BJ (cell line): Measurements from ENCODE around the gene SULT1A1. TPM values are rescaled to one million over a fixed set of nuclear protein-coding genes. Genes with fewer than 3 reads are reported as not detected.

ENCODE experiments used
- CTCF ChIA-PET: fragments of 350-600 bp; formaldehyde crosslinking; extraction: SDS; loops from one replicate; lab custom pipeline; 2021; ENCODE audit warnings: antibody characterized with exemption, inconsistent platforms; lab: Yijun Ruan, JAX
- POLR2A ChIA-PET: fragments of 300-600 bp; sonication (Branson Sonifier 250); formaldehyde crosslinking; extraction: SDS; loops from one replicate; lab custom pipeline; 2021; ENCODE audit warnings: antibody characterized with exemption; lab: Charles Lee
- DNase-seq: peaks from one replicate; pipeline ENCODE4 v3.0.0-alpha.2; 2011; ENCODE audit warnings: low read depth
- H3K27me3 ChIP-seq: 2 replicates; pipeline ENCODE4 v1.6.0; 2011; ENCODE audit warnings: low read length; ENCODE audit not compliant: control insufficient read depth, insufficient read depth
- H3K36me3 ChIP-seq: 2 replicates; pipeline ENCODE4 v1.5.1; 2011; ENCODE audit warnings: low read length; ENCODE audit not compliant: control insufficient read depth, insufficient read depth
- H3K4me3 ChIP-seq: 2 replicates; pipeline ENCODE4 v1.5.1; 2011; ENCODE audit warnings: low read depth, mild to moderate bottlenecking, control low read depth, low read length
- CTCF ChIP-seq: IDR thresholded peaks from 2 replicates; pipeline ENCODE4 v1.5.1; 2011; ENCODE audit warnings: low read depth, mild to moderate bottlenecking, control low read depth, inconsistent platforms, low read length, moderate library complexity; ENCODE audit not compliant: insufficient read depth
- polyA plus RNA-seq: library from polyadenylated mRNA; depleted of rRNA; stranded (reverse); fragments of >200 nt; gene quantifications from 2 replicates; pipeline ENCODE4 v1.2.3, GENCODE V29; 2011

SULT1A1 gene
- polyA plus RNA-seq, 1 experiment: 0.12 TPM

GRCh38 chr16:28574925-28575324, 34.9 kb downstream of the SULT1A1 start:
- Histone ChIP-seq H3K36me3 (no peaks in the 10 kb centered on the region), H3K27me3 (no peaks in the 10 kb centered on the region), H3K4me3 (no peak overlapping the region)
- DNase-seq: no peak
- no peak for TF ChIP-seq CTCF
- POLR2A ChIA-PET: no interaction called here
- CTCF ChIA-PET: no interaction called here

GRCh38 chr16:28573738-28574718, 35.8 kb downstream of the SULT1A1 start:
- TF ChIP-seq CTCF: no peak

GRCh38 chr16:28572696-28573510, 36.9 kb downstream of the SULT1A1 start:
- TF ChIP-seq CTCF: no peak
- H3K36me3 ChIP-seq: no peaks in the 10 kb centered on the region
- H3K4me3 ChIP-seq: no peak overlapping the region
- DNase-seq: no peak
- CTCF ChIA-PET: interaction anchor here (0.7 kb wide), 1 partner anchor 25 kb away, joined by 4 read pairs; no protein-coding TSS in a partner anchor
- POLR2A ChIA-PET: no interaction called here
- H3K27me3 ChIP-seq: no peaks in the 10 kb centered on the region

More at GRCh38 chr16:28573738-28574718, 35.8 kb downstream of the SULT1A1 start:
- Histone ChIP-seq H3K36me3 (no peaks in the 10 kb centered on the region), H3K27me3 (no peaks in the 10 kb centered on the region), H3K4me3 (no peak overlapping the region)
- CTCF ChIA-PET: no interaction called here
- POLR2A ChIA-PET: no interaction called here
- DNase-seq: no peak

- H3K36me3 ChIP-seq: no peaks in the 10 kb centered on the region
- H3K27me3 ChIP-seq: no peaks in the 10 kb centered on the region
- ChIA-PET POLR2A (no interaction called here), CTCF (no interaction called here)
- no peak overlapping the region for H3K4me3 ChIP-seq
- no peak for TF ChIP-seq CTCF
- DNase-seq: no peak
Measured at GRCh38 chr16:28569968-28570752, 39.7 kb downstream of the SULT1A1 start.
